GM18499 (cell line): ENCODE results near the gene YWHAQ.
A peak's percentile ranks its signal among the peaks of the same experiment; 100 is the strongest.

Source experiments
- ATAC-seq: cut with Tn5 transposase; IDR thresholded peaks from one replicate; pipeline ENCODE4 v1.9.1; 2021; ENCODE audit warnings: moderate number of reproducible peaks; ENCODE audit not compliant: insufficient read depth, unreplicated experiment

YWHAQ gene

GRCh38 chr2:9630736-9631552 is at the start of gene YWHAQ:
Gene YWHAQ (minus strand): TSS chr2:9630997. CDS start chr2:9630452, 545 bp downstream.
- ATAC-seq = peak; percentile 89

- no peak for ATAC-seq
These were observed 49.3 kb upstream of the YWHAQ start for GRCh38 chr2:9680082-9680481.

- ATAC-seq = no peak
These were observed 48.4 kb upstream of the YWHAQ start for GRCh38 chr2:9679218-9679617.

- ATAC-seq = no peak
These were observed 47.7 kb upstream of the YWHAQ start for GRCh38 chr2:9678544-9678943.

GRCh38 chr2:9675415-9676351 is 44.9 kb upstream of the YWHAQ start:
- no peak for ATAC-seq

GRCh38 chr2:9674891-9675414 is 44.2 kb upstream of the YWHAQ start:
- ATAC-seq = no peak

GRCh38 chr2:9673914-9674481 is 43.2 kb upstream of the YWHAQ start:
- ATAC-seq = no peak

GRCh38 chr2:9668687-9669345 is 38.0 kb upstream of the YWHAQ start:
- no peak for ATAC-seq

GRCh38 chr2:9667826-9668225 is 37.0 kb upstream of the YWHAQ start:
- ATAC-seq = no peak

GRCh38 chr2:9666306-9666705 is 35.5 kb upstream of the YWHAQ start:
- no peak for ATAC-seq

- ATAC-seq = no peak
These were observed 35.1 kb upstream of the YWHAQ start for GRCh38 chr2:9665898-9666297.

- no peak for ATAC-seq
These were observed 33.6 kb upstream of the YWHAQ start for GRCh38 chr2:9664365-9664764.

GRCh38 chr2:9663008-9663879 is 32.4 kb upstream of the YWHAQ start:
- ATAC-seq = no peak

GRCh38 chr2:9661261-9661660 is 30.5 kb upstream of the YWHAQ start:
- no peak for ATAC-seq

GRCh38 chr2:9660781-9661180 is 30.0 kb upstream of the YWHAQ start:
- no peak for ATAC-seq

GRCh38 chr2:9660154-9660553 is 29.4 kb upstream of the YWHAQ start:
- no peak for ATAC-seq

- ATAC-seq = no peak
These were observed 28.2 kb upstream of the YWHAQ start for GRCh38 chr2:9658972-9659371.

GRCh38 chr2:9657731-9658130 is 26.9 kb upstream of the YWHAQ start:
- ATAC-seq = no peak

GRCh38 chr2:9657083-9657482 is 26.3 kb upstream of the YWHAQ start:
- ATAC-seq = no peak
